Esophagus muscularis mucosa (tissue), 2 donors: ENCODE data around the gene TCEAL7.

Source experiments
- EP300 ChIP-seq: sonication (generic); formaldehyde crosslinking; IDR thresholded peaks from one replicate; pipeline ENCODE4 v1.6.1; 2017; ENCODE audit warnings: antibody characterized with exemption
- POLR2A ChIP-seq: fragments of 450-650 bp; IDR thresholded peaks from one replicate; pipeline ENCODE4 v1.6.1; 2017; ENCODE audit warnings: antibody characterized with exemption, moderate library complexity, mild to moderate bottlenecking, low read depth

GRCh38 chrX:103347682-103348397 lies 17.8 kb downstream of the TCEAL7 start:
- TF ChIP-seq POLR2A, result no peak
- no peak for TF ChIP-seq EP300
